ENCODE results near the gene EIF2S3B.

GRCh38 chr12:10540776-10541205, 35.1 kb downstream of the EIF2S3B start:
- TF ChIP-seq, protein P1, sequence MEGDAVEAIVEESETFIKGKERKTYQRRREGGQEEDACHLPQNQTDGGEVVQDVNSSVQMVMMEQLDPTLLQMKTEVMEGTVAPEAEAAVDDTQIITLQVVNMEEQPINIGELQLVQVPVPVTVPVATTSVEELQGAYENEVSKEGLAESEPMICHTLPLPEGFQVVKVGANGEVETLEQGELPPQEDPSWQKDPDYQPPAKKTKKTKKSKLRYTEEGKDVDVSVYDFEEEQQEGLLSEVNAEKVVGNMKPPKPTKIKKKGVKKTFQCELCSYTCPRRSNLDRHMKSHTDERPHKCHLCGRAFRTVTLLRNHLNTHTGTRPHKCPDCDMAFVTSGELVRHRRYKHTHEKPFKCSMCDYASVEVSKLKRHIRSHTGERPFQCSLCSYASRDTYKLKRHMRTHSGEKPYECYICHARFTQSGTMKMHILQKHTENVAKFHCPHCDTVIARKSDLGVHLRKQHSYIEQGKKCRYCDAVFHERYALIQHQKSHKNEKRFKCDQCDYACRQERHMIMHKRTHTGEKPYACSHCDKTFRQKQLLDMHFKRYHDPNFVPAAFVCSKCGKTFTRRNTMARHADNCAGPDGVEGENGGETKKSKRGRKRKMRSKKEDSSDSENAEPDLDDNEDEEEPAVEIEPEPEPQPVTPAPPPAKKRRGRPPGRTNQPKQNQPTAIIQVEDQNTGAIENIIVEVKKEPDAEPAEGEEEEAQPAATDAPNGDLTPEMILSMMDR (IDR thresholded peaks at IDR 0.05; ENCODE audit: low read depth, low read length), result no peak
- no peak for TF ChIP-seq EZH2phosphoT487 (IDR thresholded peaks at IDR 0.05; ENCODE audit: low read depth)

All from OCI-LY3 (cell line).